Measurements from ENCODE around the gene GGN. TPM values are rescaled to one million over a fixed set of nuclear protein-coding genes. Genes with fewer than 3 reads are reported as not detected.
A peak's percentile ranks its signal among the peaks of the same experiment; 100 is the strongest.

Gene GGN
- total RNA-seq, 1 donor from 2014 or later: 1.8 TPM

DNA sequence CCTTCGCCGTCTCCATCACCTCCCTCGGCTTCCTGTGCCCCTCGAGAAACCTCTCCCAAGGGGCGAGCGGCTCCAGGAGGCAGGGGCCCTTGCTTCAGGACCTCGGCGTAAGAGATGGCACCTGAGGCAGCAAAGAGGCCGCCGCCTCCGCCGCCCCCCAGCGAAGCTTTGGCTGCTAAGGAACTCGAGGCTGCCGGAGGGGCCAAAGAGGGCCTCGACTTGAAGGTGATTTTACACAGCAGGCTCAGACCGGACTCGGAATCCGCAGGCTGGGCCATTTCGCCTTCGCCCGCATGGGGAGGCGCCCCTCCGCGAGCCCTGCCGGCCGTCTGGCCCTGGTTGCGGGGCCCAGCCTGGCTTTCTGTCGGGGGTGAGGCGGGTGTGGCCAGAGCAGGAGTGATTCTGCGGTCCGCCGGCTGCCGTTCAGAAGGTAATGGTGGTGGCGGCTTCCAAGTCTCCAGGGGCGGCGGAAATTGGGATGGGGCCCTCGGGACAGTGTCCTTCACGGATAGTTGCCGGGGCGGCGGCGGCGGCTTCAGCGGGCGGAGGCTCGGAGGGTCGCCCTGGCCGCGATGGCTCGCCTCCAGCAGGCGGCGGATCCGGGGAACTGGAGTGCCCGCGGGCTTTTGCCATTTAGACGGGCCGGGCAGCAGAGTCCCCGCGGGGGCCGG is 1.4 kb downstream of the GGN start:
- TF ChIP-seq, protein P1, sequence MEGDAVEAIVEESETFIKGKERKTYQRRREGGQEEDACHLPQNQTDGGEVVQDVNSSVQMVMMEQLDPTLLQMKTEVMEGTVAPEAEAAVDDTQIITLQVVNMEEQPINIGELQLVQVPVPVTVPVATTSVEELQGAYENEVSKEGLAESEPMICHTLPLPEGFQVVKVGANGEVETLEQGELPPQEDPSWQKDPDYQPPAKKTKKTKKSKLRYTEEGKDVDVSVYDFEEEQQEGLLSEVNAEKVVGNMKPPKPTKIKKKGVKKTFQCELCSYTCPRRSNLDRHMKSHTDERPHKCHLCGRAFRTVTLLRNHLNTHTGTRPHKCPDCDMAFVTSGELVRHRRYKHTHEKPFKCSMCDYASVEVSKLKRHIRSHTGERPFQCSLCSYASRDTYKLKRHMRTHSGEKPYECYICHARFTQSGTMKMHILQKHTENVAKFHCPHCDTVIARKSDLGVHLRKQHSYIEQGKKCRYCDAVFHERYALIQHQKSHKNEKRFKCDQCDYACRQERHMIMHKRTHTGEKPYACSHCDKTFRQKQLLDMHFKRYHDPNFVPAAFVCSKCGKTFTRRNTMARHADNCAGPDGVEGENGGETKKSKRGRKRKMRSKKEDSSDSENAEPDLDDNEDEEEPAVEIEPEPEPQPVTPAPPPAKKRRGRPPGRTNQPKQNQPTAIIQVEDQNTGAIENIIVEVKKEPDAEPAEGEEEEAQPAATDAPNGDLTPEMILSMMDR (conservative IDR thresholded peaks at IDR 0.05; ENCODE audit: low read depth, low read length): no peak
- no peak overlapping the region for H3K4me3 ChIP-seq (ENCODE audit: low read depth, low read length)
- no peak for DNase-seq (ENCODE audit: low read depth)

DNA sequence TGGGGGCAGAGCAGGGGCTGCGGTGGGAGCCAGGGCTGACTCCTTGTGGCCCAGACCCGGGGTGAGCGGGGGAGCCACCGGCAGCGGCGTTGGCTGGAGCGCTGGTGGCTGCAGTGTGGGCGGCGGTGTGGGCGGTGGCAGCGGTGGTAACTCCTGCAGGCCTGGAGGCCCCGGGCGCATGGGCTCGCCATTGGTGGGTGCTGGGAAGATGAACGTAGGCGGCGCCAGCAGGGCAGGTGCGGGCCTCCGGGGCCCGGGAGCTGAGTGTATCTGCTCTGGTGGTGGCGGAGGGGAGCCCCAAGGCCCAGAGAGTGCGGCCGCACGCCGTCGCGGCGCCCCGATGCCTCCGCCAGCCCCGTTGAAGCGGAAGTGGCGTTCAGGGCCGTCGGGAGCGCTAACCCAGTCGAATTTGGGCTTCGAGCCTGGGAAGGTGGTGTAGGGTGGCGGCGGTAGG is 2.0 kb downstream of the GGN start:
- no peak overlapping the region for H3K4me3 ChIP-seq (ENCODE audit: low read depth, low read length)
- DNase-seq (ENCODE audit: low read depth): no peak
- TF ChIP-seq, protein P1 (conservative IDR thresholded peaks at IDR 0.05; ENCODE audit: low read depth, low read length): no peak

DNA sequence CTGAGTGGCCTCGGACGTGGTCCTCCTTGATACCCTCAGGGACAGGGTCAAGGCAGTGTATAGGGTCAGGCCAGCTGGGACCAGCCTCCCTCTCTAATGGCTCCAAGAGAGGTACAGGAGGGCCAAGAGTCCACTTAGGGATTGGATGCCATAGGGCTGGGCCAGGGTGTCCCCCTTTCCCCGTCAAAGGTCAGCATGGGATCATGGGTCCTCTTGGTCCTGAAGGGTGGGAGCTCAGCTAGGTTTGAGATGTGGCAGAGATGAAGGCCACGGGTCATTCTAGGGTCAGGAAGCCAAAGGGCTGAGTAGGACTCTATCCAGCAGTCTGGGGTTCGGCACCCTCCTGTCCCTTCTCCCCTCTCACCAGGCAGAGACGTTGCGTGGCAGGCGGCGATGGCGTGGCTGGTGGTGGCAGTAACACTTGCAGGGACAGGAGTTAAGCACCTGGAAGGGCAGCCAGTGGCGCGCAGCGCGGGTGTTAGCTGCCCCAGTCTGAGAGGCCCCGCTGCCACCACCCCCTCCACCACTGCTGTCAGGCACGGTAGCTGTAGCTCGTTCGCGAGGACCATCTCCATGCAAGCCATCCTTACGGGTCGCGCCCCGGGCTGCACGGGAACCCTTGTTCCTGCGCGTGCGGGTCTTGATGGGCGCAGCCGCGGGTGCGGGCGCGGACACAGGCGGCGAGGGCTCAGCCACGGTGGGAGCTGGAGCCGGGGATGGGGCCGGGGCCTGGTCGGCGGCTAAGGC is 2.6 kb downstream of the GGN start:
- no peak overlapping the region for H3K4me3 ChIP-seq (ENCODE audit: low read depth, low read length)
- no peak for DNase-seq (ENCODE audit: low read depth)
- TF ChIP-seq, protein P1 (conservative IDR thresholded peaks at IDR 0.05; ENCODE audit: low read depth, low read length): no peak

DNA sequence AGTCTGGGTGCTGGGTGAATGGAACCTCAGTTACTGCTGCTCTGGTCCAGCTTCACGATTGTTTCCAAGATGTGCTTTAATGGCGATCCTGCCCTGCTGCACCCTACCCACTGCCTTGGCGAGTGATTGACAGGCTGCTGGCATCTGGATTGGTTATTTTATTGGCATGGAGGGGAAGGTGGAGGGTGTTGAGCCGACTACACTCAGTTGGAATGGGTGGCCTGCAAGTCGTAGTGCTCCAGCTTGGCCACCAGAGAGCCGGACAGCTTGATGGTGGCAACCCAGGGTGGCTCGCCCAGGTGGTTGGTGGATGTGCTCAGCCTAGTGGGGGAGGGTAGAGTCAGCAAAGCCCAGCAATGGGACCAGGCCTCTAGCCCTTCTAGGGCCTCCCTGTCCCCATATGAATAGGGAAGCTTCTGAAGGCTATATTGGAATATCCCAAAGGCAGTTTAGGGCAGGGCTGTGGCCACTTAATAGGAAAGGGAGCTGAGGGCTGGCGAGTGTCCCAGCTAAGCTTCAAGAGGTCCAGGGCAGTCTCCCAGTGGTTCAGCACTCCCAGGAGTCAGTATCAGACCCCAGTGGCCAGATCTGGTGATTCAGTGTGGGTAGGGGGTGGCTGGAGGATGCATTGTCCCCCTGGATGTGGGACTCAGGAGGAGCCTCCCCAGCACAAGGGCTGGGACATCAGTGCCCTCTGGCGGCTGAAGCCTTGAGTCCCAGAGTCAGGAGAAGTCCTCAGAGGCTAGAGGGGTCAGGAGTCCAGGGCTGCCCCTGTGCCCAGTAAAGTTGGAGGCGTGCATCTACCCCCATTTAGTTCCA is 3.4 kb downstream of the GGN start:
- no peak overlapping the region for H3K4me3 ChIP-seq (ENCODE audit: low read depth, low read length)
- TF ChIP-seq, protein P1 (conservative IDR thresholded peaks at IDR 0.05; ENCODE audit: low read depth, low read length): peak; percentile 30
- no peak for DNase-seq (ENCODE audit: low read depth)

DNA sequence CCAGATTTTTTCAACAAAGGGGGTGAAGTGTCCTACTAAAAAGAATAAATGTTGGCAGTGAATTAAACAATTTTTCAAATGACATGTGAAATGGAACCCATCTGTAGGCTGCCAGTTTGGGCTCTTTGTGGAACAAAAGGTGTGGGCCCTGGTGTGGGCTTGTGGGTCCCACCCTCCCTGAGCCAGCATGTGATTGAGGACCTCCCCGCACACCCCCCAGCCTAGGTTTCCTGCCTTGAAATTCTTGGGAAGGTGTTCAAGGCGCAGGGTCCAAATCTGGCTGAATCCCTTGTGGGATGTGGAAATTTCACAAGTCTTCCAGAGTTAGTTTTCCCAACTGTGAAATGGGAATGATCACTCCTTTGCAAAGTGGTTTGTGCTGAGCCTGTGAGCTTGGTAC is 4.1 kb downstream of the GGN start:
- TF ChIP-seq, protein P1 (conservative IDR thresholded peaks at IDR 0.05; ENCODE audit: low read depth, low read length): no peak
- no peak overlapping the region for H3K4me3 ChIP-seq (ENCODE audit: low read depth, low read length)
- no peak for DNase-seq (ENCODE audit: low read depth)

DNA sequence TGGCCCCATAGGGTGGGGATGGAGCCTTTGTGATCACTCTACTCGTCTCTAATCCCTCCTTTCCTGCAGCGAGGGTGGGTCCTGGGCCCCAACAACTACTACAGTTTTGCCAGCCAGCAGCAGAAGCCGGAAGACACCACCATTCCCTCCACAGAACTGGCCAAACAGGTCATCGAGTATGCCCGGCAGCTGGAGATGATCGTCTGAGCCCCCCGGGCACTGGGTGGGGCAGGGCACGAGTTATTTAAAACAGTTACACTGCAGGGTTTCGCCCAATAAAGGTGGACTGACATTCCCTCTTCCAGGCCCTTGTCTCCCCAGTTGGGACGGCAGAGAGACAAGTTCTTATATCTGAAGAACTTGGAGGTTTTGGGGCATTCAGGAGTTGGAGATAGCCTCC is 4.7 kb downstream of the GGN start:
- TF ChIP-seq, protein P1 (conservative IDR thresholded peaks at IDR 0.05; ENCODE audit: low read depth, low read length): no peak
- H3K4me3 ChIP-seq (ENCODE audit: low read depth, low read length): no peak overlapping the region
- no peak for DNase-seq (ENCODE audit: low read depth)
